ENCODE measurements around the gene MRPS6. TPM values are rescaled to one million over a fixed set of nuclear protein-coding genes. Genes with fewer than 3 reads are reported as not detected.

The MRPS6 gene
- polyA plus RNA-seq, 4 donors, result 129 to 152 (median 137) TPM

- no peak for DNase-seq (ENCODE audit: low read depth in 4 of 4, low spot score in 3 of 4)
These were observed 8.4 kb upstream of the MRPS6 start for GRCh38 chr21:34065027-34065426.

- DNase-seq (ENCODE audit: low read depth in 4 of 4, low spot score in 3 of 4), result no peak
These were observed 1.7 kb upstream of the MRPS6 start for GRCh38 chr21:34071683-34072082.

DNA sequence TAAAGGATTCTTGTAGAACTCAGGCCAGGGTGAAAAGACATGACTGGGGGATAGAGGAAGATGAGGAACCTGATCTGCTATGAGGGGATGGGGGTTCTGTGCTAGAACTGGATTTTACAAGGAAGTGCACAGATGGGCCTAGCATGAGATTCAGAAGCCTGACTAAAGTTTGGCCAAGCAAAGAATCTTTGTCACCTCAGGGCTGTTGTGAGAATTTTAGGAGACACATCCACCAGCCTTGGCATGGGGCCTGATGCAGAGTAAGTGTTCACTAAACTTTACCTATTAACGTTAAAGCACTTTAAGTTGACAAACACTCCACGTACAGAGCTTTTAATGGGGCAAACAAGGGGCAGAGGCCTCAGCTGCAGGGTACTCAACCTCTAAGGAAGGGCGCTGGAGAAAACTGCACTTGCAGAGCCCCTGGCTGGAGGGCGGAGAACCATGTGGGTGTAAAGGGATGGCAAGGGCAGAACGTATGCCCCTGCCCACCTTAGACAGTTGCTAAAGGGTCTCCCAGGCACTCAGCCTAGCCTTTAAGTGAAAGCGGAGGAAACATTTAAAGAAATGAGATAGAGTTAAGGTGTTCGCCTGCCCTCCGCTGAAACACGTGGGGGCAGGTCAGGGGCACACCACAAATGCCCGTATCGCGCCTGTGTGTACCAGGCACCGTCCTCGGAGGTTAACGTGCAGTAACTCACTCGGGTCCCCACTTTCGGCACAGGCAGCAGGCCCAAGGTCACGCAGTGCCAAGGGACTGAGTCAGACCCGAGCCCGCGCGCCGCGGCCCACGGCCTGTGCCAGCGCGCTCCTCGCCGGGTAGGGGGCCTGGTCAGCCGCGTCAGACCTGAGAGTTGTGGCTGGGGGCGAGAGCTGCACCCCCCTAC, 990 bp upstream of the MRPS6 start:
- DNase-seq (ENCODE audit: low read depth in 4 of 4, low spot score in 3 of 4), result peak in 1 of 4 donors; percentile 20

DNA sequence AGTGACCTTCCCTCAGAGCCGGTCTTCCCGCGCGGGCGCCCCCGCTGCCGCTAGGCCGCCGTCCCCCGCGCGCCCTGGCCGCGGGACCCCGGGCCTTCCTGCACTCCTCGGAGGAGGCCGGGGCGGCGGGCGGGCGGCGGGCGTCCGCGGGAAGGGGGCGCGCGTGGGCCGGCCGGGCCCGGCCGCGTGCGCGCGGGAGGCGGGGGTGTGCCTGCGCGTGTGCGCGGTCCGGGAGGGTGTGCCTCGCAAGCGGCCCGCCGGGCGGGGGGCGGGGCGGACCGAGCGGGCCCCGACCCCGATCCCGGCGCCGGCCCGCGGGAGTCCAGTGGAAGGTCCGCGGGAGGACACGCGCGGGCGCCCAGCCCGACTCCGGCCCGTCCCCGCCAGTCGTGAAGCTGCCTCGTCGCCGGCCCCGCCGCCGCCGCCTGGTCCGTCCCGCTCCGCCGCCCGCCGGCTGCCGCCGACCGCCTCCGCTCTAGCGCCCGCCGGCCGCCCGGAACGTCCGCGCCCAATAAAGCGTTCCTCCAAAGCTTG, 438 bp downstream of the MRPS6 start:
- DNase-seq (ENCODE audit: low read depth in 4 of 4, low spot score in 3 of 4), result peak in 1 of 4 donors; percentile 11

DNA sequence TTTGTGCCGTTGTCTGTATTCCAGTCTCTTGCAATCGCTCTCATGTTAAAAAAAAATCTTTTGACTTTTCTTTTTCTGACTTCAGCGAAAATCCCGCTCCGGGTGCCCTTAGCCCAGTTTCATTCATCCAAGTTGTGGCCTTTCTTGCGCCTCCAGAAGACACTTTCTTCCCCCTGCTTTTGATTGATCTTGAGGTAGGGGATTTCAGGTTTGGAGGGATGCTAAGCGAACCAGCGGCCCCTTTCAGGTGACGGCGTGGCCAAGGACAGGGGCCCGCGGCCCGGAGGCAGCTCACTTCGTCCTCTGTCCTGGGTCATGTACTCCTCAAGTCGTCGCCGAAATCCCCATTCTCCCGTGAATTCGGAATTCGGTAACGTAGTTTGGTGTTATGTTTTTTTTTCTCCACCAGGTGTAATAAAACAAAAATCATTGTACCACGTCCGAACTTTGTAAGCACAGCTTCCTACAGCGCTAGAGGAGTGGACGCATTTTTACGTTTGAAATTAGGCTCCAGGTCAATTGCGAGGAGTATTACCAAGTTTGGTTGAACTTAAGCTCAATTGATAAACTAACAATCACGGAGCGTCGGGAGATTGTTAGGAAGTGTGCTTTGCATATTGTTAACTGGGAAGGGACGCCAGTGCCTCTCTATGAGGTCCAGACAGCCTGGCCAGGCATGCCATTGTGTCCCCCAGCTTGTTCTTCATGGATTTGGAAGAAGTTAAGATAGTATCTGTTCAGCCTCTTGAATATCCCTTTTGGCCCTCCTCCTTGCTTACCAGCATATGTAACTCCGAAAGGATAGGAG, 1.1 kb downstream of the MRPS6 start:
- DNase-seq (ENCODE audit: low read depth in 4 of 4, low spot score in 3 of 4), result peak in 2 of 4 donors; percentile 12 to 41

DNA sequence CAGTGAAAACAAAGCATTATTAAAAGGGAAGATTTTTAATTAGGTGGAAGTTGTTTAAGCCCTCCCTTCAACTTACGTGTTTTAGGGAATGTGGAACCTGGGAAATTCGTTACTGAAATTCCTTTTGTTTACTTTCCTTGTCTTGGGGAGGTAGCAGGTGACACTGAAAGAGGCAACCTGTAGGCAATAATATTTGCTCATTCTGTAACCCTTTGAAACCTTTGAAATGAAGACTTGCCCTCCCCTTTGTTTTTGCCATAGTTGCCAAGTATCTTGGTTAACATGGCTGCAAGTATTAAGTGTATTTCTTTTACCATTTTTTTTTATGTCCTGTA, 1.7 kb downstream of the MRPS6 start:
- no peak for DNase-seq (ENCODE audit: low read depth in 4 of 4, low spot score in 3 of 4)

DNA sequence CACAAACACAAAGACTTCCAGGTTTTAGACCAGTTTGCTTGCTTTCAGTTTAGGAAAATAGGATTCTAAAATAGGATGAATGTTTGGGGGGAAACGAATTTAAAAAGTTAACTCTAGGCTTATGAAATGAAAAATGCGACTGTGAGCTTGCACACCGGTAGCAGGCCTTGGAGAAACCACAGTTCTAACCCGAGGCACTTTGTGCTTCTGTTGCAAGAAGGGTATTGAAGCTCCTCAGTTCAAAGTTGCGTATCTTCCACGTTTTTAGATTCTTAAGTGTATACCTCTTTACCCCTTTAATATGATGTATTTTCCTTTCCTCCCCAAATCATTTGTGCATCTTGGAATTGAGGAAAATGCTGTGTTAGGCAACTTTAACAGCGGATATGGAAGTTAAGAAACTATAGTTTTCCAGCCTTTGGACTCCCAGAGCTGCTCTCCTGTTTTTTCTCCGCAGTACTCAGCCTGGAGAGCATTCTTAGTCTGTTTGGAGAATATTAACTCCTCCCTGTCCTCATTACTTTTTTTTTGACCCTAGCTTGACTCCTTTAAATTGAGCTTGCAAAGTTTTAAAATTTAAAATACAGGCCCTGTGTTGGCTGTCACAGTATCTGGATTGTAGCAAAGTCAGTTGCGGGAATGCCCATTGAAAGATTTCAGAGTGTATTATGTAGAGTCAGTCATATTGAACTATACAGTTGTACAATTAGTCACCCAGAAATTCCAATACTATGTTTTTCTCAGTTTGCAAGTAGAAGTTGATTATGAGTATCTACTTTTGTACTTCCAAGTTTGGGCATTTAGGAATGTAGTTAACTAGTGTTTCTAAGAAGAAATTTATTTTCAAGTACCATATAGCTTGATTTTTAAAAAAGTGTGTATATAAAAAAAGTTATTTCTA, 2.6 kb downstream of the MRPS6 start:
- DNase-seq (ENCODE audit: low read depth in 4 of 4, low spot score in 3 of 4), result no peak

DNA sequence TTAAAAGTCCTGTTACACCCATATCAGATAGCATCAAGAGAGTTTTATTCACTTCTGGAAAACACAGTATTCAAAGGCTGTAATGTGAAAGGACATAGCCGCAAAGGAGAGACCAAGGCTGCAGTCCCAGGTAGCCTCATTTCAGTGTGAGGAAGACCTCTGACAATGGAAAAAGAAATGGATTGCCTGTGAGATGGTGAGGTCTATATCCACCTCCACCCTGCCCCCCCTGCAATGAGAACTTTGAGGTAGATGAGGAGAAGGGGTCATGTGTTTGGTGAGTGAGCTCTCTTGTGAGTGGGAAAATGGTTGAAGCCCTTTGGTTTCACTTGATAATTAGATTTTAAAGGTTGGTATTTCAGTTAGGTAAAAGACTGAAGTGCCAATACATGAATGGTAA, 3.5 kb downstream of the MRPS6 start:
- no peak for DNase-seq (ENCODE audit: low read depth in 4 of 4, low spot score in 3 of 4)

DNA sequence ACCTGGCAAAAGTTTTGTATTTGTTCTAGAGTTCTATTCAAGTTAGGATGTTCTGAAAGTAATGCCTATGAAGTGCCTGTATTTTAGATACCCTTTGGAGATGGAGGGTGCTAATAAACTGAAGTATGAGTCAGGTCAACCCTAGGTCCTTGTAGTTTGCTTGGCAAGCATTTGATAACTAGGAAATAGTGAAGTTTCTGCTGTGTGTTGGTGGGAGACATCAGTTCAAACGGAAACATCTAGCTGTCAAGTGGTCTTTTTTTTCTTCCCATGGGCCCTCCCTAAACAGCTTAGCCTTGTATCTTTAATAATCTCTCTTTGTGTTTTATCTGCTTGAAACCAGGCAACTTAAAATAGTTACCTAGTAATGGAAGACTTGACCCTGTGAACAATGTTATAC, 4.5 kb downstream of the MRPS6 start:
- no peak for DNase-seq (ENCODE audit: low read depth in 4 of 4, low spot score in 3 of 4)

DNA sequence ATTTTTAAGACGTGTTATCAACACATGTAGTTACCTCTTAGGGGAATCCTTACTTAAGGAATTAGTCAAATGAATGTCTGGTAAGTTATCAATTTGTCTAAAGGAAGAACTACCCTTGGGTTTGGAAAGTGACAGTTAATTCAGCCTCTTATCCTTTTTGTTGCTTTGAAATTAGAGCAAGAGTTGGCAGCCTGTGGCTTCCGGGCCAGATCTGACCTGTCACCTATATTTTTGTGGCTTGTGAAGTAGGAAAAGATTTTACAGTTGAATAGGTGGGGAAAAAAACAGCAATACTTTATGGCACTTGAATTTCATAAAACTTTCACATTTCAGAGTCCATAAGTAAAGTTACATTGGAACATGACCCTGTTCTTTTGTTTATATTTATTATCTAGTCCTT, 5.5 kb downstream of the MRPS6 start:
- no peak for DNase-seq (ENCODE audit: low read depth in 4 of 4, low spot score in 3 of 4)

GRCh38 chr21:34080710-34081109, 7.3 kb downstream of the MRPS6 start:
- DNase-seq (ENCODE audit: low read depth in 4 of 4, low spot score in 3 of 4), result no peak

DNA sequence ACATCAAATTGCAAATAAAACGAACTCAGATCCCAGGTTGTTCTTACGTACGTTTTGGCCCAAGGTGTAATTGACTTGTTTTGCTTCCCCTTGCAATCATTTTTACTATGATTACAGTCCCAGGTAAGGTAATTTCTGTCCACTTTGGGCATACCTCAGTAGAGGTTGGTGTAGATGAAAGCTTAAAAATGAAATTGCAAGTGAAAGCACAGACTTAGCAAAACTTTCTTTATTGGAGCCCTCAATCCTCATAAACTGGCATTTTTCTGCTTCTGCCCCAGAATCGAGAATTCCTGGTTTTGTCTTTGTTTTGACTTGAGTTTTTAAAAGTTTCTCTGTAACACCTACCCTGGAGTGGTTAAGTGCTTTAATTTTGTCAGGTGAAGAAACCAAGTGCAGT, 9.4 kb downstream of the MRPS6 start:
- DNase-seq (ENCODE audit: low read depth in 4 of 4, low spot score in 3 of 4), result no peak

DNA sequence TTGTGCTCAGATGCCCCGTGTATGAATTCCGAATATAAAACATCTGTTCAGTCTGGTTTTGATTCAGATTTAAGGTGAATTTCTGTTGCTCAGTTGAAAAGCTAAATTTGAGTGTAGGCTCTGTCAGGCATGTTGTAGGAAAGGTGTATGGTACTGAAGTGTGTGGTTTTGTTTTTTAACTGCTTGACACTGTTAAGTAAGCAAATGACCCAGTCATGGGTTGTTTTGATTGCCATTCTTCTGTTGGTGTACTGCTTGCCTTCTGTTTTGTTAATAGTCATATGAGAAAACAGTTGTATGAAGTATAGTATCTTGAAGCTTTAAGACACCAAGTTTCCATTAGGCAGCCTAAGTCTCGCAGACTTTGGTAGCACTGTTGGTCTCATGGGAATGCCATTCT, 10.0 kb downstream of the MRPS6 start:
- DNase-seq (ENCODE audit: low read depth in 4 of 4, low spot score in 3 of 4), result no peak

- no peak for DNase-seq (ENCODE audit: low read depth in 4 of 4, low spot score in 3 of 4)
These were observed 11.8 kb downstream of the MRPS6 start for GRCh38 chr21:34085129-34085528.

DNA sequence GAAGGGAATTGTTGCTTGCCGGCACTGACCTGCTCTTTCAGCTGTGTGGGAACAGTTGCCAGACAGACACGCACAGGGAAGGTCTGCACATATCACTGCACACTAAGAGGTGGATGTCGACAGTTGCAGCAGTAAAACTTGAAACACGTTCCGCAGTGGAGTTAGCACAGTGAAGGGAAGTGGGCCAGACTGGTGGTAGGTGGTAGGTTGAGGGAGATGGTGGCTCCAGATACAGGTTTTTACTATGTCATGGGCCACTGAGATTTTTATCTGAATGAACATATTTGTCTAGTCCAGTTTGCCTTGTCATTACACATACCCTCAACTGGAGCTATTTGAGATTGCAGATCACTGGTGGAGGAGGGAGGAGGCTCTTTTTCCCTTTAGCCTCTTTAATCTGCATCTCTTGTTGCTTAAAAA, 13.5 kb downstream of the MRPS6 start:
- no peak for DNase-seq (ENCODE audit: low read depth in 4 of 4, low spot score in 3 of 4)

DNA sequence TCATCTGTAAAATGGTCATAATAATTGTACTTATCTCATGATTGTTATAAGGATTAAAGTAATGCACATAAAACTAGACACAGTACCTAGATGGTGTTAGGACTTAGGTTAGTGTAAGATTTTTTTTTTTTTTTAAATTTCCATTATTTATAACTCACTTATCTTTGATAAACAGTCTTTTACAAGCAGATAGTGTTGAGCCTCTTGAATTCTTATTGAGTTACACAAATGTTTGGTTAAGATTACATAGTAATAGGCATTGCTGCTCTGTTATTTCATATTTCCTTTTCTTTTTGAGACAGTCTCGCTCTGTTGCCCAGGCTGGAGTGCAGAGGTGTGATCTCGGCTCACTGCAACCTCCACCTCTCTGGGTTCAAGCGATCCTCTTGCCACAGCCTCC, 15.4 kb downstream of the MRPS6 start:
- no peak for DNase-seq (ENCODE audit: low read depth in 4 of 4, low spot score in 3 of 4)

DNA sequence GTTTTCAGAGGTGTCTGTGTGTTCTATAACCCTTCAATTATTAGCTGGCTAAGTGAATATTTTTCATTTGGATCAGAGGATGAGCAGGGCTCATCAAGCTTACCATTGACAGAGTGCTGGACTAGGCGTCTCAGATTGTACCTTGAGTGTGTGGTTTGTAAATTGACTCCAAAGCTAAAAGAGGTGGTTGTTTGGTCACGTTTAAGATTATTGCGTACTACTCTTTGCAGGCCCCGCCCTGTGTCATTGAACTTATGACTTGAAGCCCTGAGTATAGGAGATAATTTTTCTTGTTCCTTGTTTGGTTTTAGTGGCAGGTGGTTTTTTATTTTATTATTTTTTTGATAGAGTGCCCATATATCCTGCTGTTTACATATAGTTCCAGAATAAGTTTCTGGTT, 17.7 kb downstream of the MRPS6 start:
- DNase-seq (ENCODE audit: low read depth in 4 of 4, low spot score in 3 of 4), result no peak

DNA sequence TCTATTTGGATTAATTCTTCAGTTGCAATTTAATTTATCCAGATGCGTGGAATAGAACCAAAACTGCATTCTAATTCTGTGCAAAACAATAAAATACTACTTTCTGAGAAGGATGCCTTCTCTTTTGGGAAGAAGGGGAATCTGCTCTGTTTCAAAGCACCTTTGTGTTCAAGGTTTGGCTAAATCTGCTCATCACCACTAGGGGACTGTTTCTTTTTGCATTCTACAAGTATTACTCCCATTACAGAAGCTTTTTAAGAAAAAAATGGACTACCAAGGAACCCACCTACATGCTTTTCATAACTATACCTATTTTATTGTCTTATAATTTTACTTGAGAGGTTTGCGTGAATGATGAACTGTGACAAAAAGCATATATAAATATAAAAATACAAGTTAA, 18.2 kb downstream of the MRPS6 start:
- no peak for DNase-seq (ENCODE audit: low read depth in 4 of 4, low spot score in 3 of 4)

DNA sequence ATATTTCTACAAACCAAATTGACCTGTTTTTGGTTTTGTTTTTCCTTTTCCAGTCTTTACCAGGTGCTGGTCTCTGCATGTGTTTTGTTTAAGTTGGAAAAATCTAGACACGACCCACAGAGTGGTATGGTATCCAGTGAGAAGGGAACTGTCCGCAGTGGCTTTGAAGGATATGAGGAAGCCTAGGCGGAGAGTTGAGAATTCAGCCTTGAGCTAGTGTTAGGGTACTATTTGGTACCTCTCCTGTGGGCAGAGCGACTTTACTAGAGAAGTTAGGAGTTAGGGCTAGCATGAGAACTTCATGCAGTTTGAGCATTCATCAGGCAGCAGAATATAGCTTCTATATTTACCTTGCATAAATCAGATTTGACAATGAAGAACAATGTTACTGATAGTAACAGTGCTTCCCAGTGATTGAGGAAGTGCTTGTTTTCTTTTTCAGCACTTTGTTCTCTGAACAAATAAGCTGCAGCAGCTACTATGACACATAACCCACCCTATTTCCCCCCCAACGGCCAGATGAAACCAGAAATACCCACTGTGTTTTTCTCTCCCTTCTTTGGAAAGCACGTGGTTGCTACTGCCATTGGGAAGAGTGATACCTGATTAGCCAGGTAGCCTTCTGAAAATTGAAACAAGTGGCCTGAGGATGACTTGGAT, 19.0 kb downstream of the MRPS6 start:
- no peak for DNase-seq (ENCODE audit: low read depth in 4 of 4, low spot score in 3 of 4)

- no peak for DNase-seq (ENCODE audit: low read depth in 4 of 4, low spot score in 3 of 4)
These were observed 19.7 kb downstream of the MRPS6 start for GRCh38 chr21:34093083-34093482.

Data from right renal pelvis (tissue), 4 donors.